ENCODE data around the gene MTHFD2L. TPM values are rescaled to one million over a fixed set of nuclear protein-coding genes. Genes with fewer than 3 reads are reported as not detected.

Gene MTHFD2L
- total RNA-seq (12.4 and 15.2 TPM in 2 replicates), polyA plus RNA-seq (4.4 and 6.9 TPM in 2 replicates), polyA minus RNA-seq (10.8 and 12.9 TPM in 2 replicates), Bru-seq, nascent RNA (percentile 64 among the genes with signal in this experiment), BruChase-seq, experiment 1, labeled RNA remaining after a 6-hour chase (percentile 52 among the genes with signal in this experiment), BruChase-seq, experiment 2, labeled RNA remaining after a 2-hour chase (percentile 54 among the genes with signal in this experiment)
- polyA plus RNA-seq (2011; cell fraction: cytosol; rRNA removed): 5.7 and 5.8 TPM in 2 replicates
- 10.9 and 17.7 TPM in 2 replicates for polyA plus RNA-seq (2011; cell fraction: nucleus; rRNA removed)
- polyA plus RNA-seq (2012): 5.8 and 9.6 TPM in 2 replicates
- 9.7 TPM for polyA minus RNA-seq (2011; cell fraction: cytosol; rRNA and poly(A)+ RNA removed)
- 40.7 and 49.2 TPM in 2 replicates for polyA minus RNA-seq (2011; cell fraction: nucleus; rRNA and poly(A)+ RNA removed)
- long read RNA-seq, transcript MTHFD2L-208 (2 exons, 2,363 nt): major isoform, 68 of 83 reads
- long read RNA-seq, partial matches to known transcripts: 1 of 83 reads
- long read RNA-seq, other reads (novel, unspliced or antisense): 10 of 83 reads

- CTCF ChIA-PET: interaction anchor here (0.9 to 1.7 kb wide), 4 partner anchors 23 to 119 kb away, joined by 3 to 7 read pairs (median 5); partner anchors contain the start of genes CXCL2 and CXCL3
- dilution Hi-C loops (cut with MboI; ENCODE audit: extremely low pct_ligation_motif_present, low sequenced_read_pairs): no loop called here
- Histone ChIP-seq H3K79me2 (ENCODE audit: control insufficient read depth, insufficient read depth, low read length) (peaks cover 36% of the 10 kb centered on the region), H4K20me1 (replicated peaks; ENCODE audit: control insufficient read depth, extremely low read depth, insufficient read depth, low read length) (no peaks in the 10 kb centered on the region), H3K9me1 (replicated peaks; ENCODE audit: control insufficient read depth, extremely low read depth, insufficient read depth, low read length) (no peaks in the 10 kb centered on the region), H3K4me2 (ENCODE audit: insufficient read depth, low read length) (peak within 1 kb of the TSS; percentile 99), H3K4me3 (replicated peaks in 1 of 3; ENCODE audit: insufficient read depth in 1 of 3, low read depth in 1 of 3, low read length in 3 of 3) (peak within 1 kb of the TSS; percentile 73 to 97 (median 76)), H3K9ac (replicated peaks; ENCODE audit: extremely low read depth, insufficient read depth, low read length) (peak within 1 kb of the TSS; percentile 92), H3K27ac (ENCODE audit: insufficient read depth, low read depth, low read length) (peak within 1 kb of the TSS; percentile 90), H3K4me1 (ENCODE audit: control insufficient read depth, extremely low read depth, insufficient read depth, low read length) (peaks cover 29% of the 10 kb centered on the region), H3K36me3 (ENCODE audit: control insufficient read depth in 2 of 2, extremely low read depth in 1 of 2, insufficient read depth in 2 of 2, low read length in 2 of 2) (peaks cover 0 to 4% of the 10 kb centered on the region in 2 experiments), H2AFZ (ENCODE audit: low read depth, low read length) (peak within 1 kb of the TSS; percentile 77), H3K27me3 (ENCODE audit: control insufficient read depth in 2 of 2, insufficient read depth in 2 of 2, low read length in 2 of 2) (no peaks in the 10 kb centered on the region), H3K9me3 (replicated peaks; ENCODE audit: control insufficient read depth, insufficient read depth, low read length) (no peaks in the 10 kb centered on the region)
- POLR2A ChIA-PET: interaction anchor here (1.0 kb wide), 1 partner anchor 63 kb away, joined by 4 read pairs; no protein-coding TSS in a partner anchor
- peak; percentile 96 for DNase-seq (ENCODE audit: low read depth, low spot score)
- FAIRE-seq: no peak
- TF ChIP-seq FOS (IDR thresholded peaks at IDR 0.05; ENCODE audit: borderline replicate concordance, insufficient read depth, low read length) (no peak), EZH2 (IDR thresholded peaks at IDR 0.05; ENCODE audit: borderline replicate concordance, low read depth, low read length, severe bottlenecking) (no peak), MYC (IDR thresholded peaks at IDR 0.05; ENCODE audit: low read depth, low read length) (peak; percentile 30), POLR2AphosphoS5 (IDR thresholded peaks at IDR 0.05; ENCODE audit: insufficient read depth, low read depth, low read length) (peak; percentile 91), POLR2A (IDR thresholded peaks at IDR 0.05; ENCODE audit: low read depth, low read length) (peak; percentile 88)
- TF ChIP-seq, protein P1, sequence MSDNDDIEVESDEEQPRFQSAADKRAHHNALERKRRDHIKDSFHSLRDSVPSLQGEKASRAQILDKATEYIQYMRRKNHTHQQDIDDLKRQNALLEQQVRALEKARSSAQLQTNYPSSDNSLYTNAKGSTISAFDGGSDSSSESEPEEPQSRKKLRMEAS (IDR thresholded peaks at IDR 0.05; ENCODE audit: insufficient read depth, insufficient read length): peak; percentile 8
- BruUV-seq (replicated peaks): TSS peak; percentile 91
- intact Hi-C loops (cut with micrococcal nuclease): loop anchor here (1.0 to 2.0 kb wide), 5 partner anchors 49 to 899 kb away; partner anchors contain the start of genes ANKRD17 and CXCL8
Measured at GRCh38 chr4:74157561-74158465, at the start of gene MTHFD2L. TSS of gene MTHFD2L (plus strand) at chr4:74158118. CDS start at chr4:74158139, 21 bp downstream.
